ENCODE measurements around the gene TUNAR. TPM values are rescaled to one million over a fixed set of nuclear protein-coding genes. Genes with fewer than 3 reads are reported as not detected.

The TUNAR gene
- total RNA-seq, 2 experiments from 2014 or later = not detected

DNA sequence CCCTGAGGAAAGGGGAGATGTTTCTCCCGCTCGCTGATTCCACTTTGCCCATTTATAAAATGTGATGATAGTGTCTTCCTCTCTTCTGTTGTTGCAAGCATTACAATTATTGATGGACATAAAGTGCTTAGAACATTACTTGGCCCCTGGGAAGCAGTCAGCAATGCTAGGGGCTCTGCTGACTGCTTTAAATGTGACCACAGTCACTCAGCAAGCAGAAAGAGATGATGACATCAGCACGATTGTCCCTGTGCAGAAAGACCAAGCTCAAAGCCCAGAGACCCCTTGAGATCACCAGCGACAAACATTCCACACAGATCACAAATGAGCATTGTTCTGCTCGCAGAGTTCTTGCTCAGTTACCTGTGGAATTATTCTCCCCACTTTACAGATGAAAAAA lies 26.5 kb downstream of the TUNAR start:
- ChIA-PET CTCF (no interaction called here), POLR2A (no interaction called here)
- Mint-ChIP-seq H3K27ac (no peak overlapping the region), H3K36me3 (ENCODE audit: low read depth) (no peaks in the 10 kb centered on the region), H3K27me3 (peaks cover 56% of the 10 kb centered on the region), H3K4me1 (ENCODE audit: low read depth) (no peaks in the 10 kb centered on the region), H3K9me3 (no peaks in the 10 kb centered on the region), H3K4me3 (no peak overlapping the region)
- no peak for DNase-seq
- H3K9me3 ChIP-seq (ENCODE audit: control insufficient read depth in 1 of 2, insufficient read depth in 1 of 2, low read length in 2 of 2) = no peaks in the 10 kb centered on the region
- H3K27ac ChIP-seq (ENCODE audit: low read depth in 1 of 2, low read length in 2 of 2) = no peak overlapping the region
- H3K4me1 ChIP-seq (ENCODE audit: insufficient read depth, low read length) = no peaks in the 10 kb centered on the region
- no peak overlapping the region for H3K4me3 ChIP-seq (ENCODE audit: low read length)
- TF ChIP-seq, protein P1, sequence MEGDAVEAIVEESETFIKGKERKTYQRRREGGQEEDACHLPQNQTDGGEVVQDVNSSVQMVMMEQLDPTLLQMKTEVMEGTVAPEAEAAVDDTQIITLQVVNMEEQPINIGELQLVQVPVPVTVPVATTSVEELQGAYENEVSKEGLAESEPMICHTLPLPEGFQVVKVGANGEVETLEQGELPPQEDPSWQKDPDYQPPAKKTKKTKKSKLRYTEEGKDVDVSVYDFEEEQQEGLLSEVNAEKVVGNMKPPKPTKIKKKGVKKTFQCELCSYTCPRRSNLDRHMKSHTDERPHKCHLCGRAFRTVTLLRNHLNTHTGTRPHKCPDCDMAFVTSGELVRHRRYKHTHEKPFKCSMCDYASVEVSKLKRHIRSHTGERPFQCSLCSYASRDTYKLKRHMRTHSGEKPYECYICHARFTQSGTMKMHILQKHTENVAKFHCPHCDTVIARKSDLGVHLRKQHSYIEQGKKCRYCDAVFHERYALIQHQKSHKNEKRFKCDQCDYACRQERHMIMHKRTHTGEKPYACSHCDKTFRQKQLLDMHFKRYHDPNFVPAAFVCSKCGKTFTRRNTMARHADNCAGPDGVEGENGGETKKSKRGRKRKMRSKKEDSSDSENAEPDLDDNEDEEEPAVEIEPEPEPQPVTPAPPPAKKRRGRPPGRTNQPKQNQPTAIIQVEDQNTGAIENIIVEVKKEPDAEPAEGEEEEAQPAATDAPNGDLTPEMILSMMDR (IDR thresholded peaks at IDR 0.05) = no peak
- H3K36me3 ChIP-seq (ENCODE audit: insufficient read depth, low read length) = no peaks in the 10 kb centered on the region
- no peak for ATAC-seq (ENCODE audit: poor library complexity)
- intact Hi-C loops (cut with DNase I, micrococcal nuclease) = no loop called here
- peaks cover 4 to 5% of the 10 kb centered on the region in 2 experiments for H3K27me3 ChIP-seq (ENCODE audit: control insufficient read depth in 1 of 2, insufficient read depth in 2 of 2, low read length in 2 of 2)

DNA sequence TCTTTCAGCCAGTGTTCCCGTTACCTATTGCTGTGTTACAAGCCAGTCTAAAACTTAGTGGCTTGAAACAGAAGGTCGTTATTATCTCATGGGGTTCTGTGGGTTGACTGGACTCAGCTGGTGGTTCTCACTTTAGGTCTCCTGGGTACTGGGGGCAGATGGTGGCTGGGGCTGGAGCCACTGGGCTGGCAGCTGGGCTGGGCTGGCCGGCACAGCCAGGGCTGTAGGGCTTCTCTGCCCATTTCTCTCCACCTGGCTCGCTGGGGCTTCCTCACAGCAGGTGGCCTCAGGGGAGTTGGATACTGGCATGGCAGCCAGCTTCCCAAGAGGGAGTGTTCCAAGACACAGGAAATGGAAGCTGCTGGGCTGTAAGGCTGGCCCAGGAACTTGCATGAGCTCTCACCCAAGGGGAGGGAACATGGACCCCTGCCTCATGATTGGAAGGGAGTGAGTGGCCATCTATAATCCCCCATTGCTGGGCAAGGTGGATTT lies 27.0 kb downstream of the TUNAR start:
- ATAC-seq (ENCODE audit: poor library complexity) (no peak), DNase-seq (no peak)
- H3K27me3 ChIP-seq (ENCODE audit: control insufficient read depth in 1 of 2, insufficient read depth in 2 of 2, low read length in 2 of 2) = peaks cover 4 to 5% of the 10 kb centered on the region in 2 experiments
- TF ChIP-seq, protein P1 (IDR thresholded peaks at IDR 0.05) = no peak
- H3K4me3 Mint-ChIP-seq = no peak overlapping the region
- no peak overlapping the region for H3K27ac Mint-ChIP-seq
- no peak overlapping the region for H3K4me3 ChIP-seq (ENCODE audit: low read length)
- H3K36me3 ChIP-seq (ENCODE audit: insufficient read depth, low read length) = no peaks in the 10 kb centered on the region
- H3K27ac ChIP-seq (ENCODE audit: low read depth in 1 of 2, low read length in 2 of 2) = no peak overlapping the region
- no peaks in the 10 kb centered on the region for H3K9me3 ChIP-seq (ENCODE audit: control insufficient read depth in 1 of 2, insufficient read depth in 1 of 2, low read length in 2 of 2)
- intact Hi-C loops (cut with DNase I, micrococcal nuclease) = no loop called here
- ChIA-PET CTCF (no interaction called here), POLR2A (no interaction called here)
- H3K27me3 Mint-ChIP-seq = peaks cover 51% of the 10 kb centered on the region
- H3K36me3 Mint-ChIP-seq (ENCODE audit: low read depth) = no peaks in the 10 kb centered on the region
- H3K4me1 ChIP-seq (ENCODE audit: insufficient read depth, low read length) = no peaks in the 10 kb centered on the region
- no peaks in the 10 kb centered on the region for H3K9me3 Mint-ChIP-seq
- no peaks in the 10 kb centered on the region for H3K4me1 Mint-ChIP-seq (ENCODE audit: low read depth)

DNA sequence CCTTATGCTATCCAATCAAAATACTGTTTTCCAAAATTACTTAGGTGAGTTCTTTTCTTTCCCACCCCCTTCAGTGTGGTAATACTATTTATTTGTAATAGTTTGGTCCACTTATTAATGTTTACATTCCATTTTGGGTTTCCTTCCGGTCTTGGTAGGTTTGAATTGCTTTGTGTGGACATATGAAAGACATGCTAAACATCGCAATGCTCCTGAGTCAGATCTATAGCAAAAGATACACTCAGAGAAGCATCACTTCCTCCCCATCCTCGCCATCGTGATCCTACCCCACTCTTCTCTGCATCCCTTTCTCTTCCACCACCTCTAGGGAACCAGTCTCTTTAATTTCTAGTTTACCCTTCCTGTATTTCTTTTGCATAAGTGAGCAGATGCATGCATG lies 30.0 kb downstream of the TUNAR start:
- intact Hi-C loops (cut with DNase I, micrococcal nuclease) = no loop called here
- H3K4me3 Mint-ChIP-seq = no peak overlapping the region
- Histone ChIP-seq H3K4me1 (ENCODE audit: insufficient read depth, low read length) (no peaks in the 10 kb centered on the region), H3K9me3 (ENCODE audit: control insufficient read depth in 1 of 2, insufficient read depth in 1 of 2, low read length in 2 of 2) (no peaks in the 10 kb centered on the region), H3K27me3 (ENCODE audit: control insufficient read depth in 1 of 2, insufficient read depth in 2 of 2, low read length in 2 of 2) (peaks cover 4 to 5% of the 10 kb centered on the region in 2 experiments), H3K36me3 (ENCODE audit: insufficient read depth, low read length) (no peaks in the 10 kb centered on the region), H3K4me3 (ENCODE audit: low read length) (no peak overlapping the region), H3K27ac (ENCODE audit: low read depth in 1 of 2, low read length in 2 of 2) (no peak overlapping the region)
- no peaks in the 10 kb centered on the region for H3K36me3 Mint-ChIP-seq (ENCODE audit: low read depth)
- no peak overlapping the region for H3K27ac Mint-ChIP-seq
- H3K9me3 Mint-ChIP-seq = no peaks in the 10 kb centered on the region
- DNase-seq (no peak), ATAC-seq (ENCODE audit: poor library complexity) (no peak)
- ChIA-PET POLR2A (no interaction called here), CTCF (no interaction called here)
- H3K27me3 Mint-ChIP-seq = peaks cover 37% of the 10 kb centered on the region
- no peaks in the 10 kb centered on the region for H3K4me1 Mint-ChIP-seq (ENCODE audit: low read depth)
- TF ChIP-seq, protein P1 (IDR thresholded peaks at IDR 0.05) = no peak

Measured in CD4-positive, alpha-beta T cell (primary cell).